ENCODE data around the gene NDEL1. TPM values are rescaled to one million over a fixed set of nuclear protein-coding genes. Genes with fewer than 3 reads are reported as not detected.

The NDEL1 gene
- total RNA-seq, 1 experiment from 2014 or later, result 39.2 TPM

DNA sequence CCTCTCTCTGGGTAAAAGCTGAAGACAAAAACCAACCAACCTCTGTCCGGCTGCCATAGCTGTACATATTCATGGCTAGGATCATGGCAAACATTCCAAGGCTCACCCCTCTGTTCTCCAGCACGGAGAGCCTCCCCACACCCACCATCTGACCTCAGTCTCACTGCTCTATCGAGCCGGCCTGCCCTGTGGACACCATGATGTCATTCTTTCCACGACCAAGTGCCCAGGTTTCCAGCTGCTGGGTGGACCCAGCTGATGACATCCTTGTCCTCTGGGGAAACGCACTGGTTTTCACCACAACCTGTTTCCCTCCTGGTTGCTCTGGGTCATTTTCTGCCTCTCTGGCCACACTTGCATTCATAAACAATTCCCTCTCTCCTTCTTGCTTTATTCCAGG is 67.7 kb downstream of the NDEL1 start:
- H3K4me3 ChIP-seq (replicated peaks in 1 of 2; ENCODE audit: low read depth in 1 of 2, low read length in 2 of 2), result no peak overlapping the region
- POLR2A ChIA-PET, result no interaction called here
- no peaks in the 10 kb centered on the region for H3K9me2 ChIP-seq (ENCODE audit: insufficient read depth)
- no peaks in the 10 kb centered on the region for H3K79me2 ChIP-seq (ENCODE audit: insufficient read depth, low read length)
- H3K36me3 ChIP-seq (ENCODE audit: control insufficient read depth in 1 of 2, insufficient read depth in 2 of 2, low read length in 2 of 2), result peaks cover 10 to 19% of the 10 kb centered on the region in 2 experiments; a peak in 3 of 4 replicates
- H3K9me3 ChIP-seq (ENCODE audit: control insufficient read depth in 1 of 2, insufficient read depth in 1 of 2, low read depth in 1 of 2, low read length in 2 of 2), result no peaks in the 10 kb centered on the region
- BruUV-seq (replicated peaks), result no TSS peak
- no peak overlapping the region for H3K9ac ChIP-seq (ENCODE audit: low read length)
- intact Hi-C loops (cut with micrococcal nuclease), result no loop called here
- no peaks in the 10 kb centered on the region for H3K27me3 ChIP-seq (ENCODE audit: insufficient read depth, low read length)
- no peaks in the 10 kb centered on the region for H4K20me1 ChIP-seq (ENCODE audit: insufficient read depth)
- no peaks in the 10 kb centered on the region for H3K4me1 ChIP-seq (ENCODE audit: control insufficient read depth in 1 of 2, insufficient read depth in 2 of 2, low read length in 2 of 2)
- no peak for DNase-seq (ENCODE audit: low read depth, low spot score)
- RAD21 ChIA-PET (ENCODE audit: low non-redundant PET in 1 of 2, low total read pairs in 2 of 2, uncharacterized antibody in 2 of 2, unreplicated experiment in 2 of 2), result no interaction called here
- CTCF ChIA-PET, result no interaction called here
- no peak overlapping the region for H3K27ac ChIP-seq (ENCODE audit: low read depth, low read length)
- ATAC-seq, result no peak
- TF ChIP-seq POLR2A (IDR thresholded peaks at IDR 0.05; ENCODE audit: borderline replicate concordance, extremely low read depth, insufficient read depth, insufficient read length), result no peak
- TF ChIP-seq ZBTB33 (IDR thresholded peaks at IDR 0.05; ENCODE audit: extremely low read depth, insufficient replicate concordance, low read length), result no peak
- no peak for TF ChIP-seq YY1 (IDR thresholded peaks at IDR 0.05; ENCODE audit: extremely low read depth, insufficient replicate concordance, low read depth, low read length)
- no peak for TF ChIP-seq RAD21 (IDR thresholded peaks at IDR 0.05; ENCODE audit: low read depth)
- no peak for TF ChIP-seq FOSL1 (IDR thresholded peaks at IDR 0.05; ENCODE audit: low read depth)
- TF ChIP-seq TCF7L2 (IDR thresholded peaks at IDR 0.05; ENCODE audit: borderline replicate concordance, extremely low read depth, insufficient read depth, insufficient read length), result no peak
- no peak for TF ChIP-seq ZNF274 (IDR thresholded peaks at IDR 0.05; ENCODE audit: low read depth, low read length)
- TF ChIP-seq SRF (IDR thresholded peaks at IDR 0.05; ENCODE audit: low read depth), result no peak
- no peak for TF ChIP-seq ZFX (IDR thresholded peaks at IDR 0.05)
- TF ChIP-seq EZH2phosphoT487 (IDR thresholded peaks at IDR 0.05; ENCODE audit: borderline replicate concordance), result no peak
- no peak for TF ChIP-seq CEBPB (IDR thresholded peaks at IDR 0.05; ENCODE audit: low read depth)
- TF ChIP-seq, protein P1, sequence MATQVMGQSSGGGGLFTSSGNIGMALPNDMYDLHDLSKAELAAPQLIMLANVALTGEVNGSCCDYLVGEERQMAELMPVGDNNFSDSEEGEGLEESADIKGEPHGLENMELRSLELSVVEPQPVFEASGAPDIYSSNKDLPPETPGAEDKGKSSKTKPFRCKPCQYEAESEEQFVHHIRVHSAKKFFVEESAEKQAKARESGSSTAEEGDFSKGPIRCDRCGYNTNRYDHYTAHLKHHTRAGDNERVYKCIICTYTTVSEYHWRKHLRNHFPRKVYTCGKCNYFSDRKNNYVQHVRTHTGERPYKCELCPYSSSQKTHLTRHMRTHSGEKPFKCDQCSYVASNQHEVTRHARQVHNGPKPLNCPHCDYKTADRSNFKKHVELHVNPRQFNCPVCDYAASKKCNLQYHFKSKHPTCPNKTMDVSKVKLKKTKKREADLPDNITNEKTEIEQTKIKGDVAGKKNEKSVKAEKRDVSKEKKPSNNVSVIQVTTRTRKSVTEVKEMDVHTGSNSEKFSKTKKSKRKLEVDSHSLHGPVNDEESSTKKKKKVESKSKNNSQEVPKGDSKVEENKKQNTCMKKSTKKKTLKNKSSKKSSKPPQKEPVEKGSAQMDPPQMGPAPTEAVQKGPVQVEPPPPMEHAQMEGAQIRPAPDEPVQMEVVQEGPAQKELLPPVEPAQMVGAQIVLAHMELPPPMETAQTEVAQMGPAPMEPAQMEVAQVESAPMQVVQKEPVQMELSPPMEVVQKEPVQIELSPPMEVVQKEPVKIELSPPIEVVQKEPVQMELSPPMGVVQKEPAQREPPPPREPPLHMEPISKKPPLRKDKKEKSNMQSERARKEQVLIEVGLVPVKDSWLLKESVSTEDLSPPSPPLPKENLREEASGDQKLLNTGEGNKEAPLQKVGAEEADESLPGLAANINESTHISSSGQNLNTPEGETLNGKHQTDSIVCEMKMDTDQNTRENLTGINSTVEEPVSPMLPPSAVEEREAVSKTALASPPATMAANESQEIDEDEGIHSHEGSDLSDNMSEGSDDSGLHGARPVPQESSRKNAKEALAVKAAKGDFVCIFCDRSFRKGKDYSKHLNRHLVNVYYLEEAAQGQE (IDR thresholded peaks at IDR 0.05; ENCODE audit: low read depth), result no peak
- TF ChIP-seq JUND (IDR thresholded peaks at IDR 0.05), result no peak
- no peak for TF ChIP-seq SP1 (IDR thresholded peaks at IDR 0.05; ENCODE audit: low read depth)
- TF ChIP-seq, protein P2, sequence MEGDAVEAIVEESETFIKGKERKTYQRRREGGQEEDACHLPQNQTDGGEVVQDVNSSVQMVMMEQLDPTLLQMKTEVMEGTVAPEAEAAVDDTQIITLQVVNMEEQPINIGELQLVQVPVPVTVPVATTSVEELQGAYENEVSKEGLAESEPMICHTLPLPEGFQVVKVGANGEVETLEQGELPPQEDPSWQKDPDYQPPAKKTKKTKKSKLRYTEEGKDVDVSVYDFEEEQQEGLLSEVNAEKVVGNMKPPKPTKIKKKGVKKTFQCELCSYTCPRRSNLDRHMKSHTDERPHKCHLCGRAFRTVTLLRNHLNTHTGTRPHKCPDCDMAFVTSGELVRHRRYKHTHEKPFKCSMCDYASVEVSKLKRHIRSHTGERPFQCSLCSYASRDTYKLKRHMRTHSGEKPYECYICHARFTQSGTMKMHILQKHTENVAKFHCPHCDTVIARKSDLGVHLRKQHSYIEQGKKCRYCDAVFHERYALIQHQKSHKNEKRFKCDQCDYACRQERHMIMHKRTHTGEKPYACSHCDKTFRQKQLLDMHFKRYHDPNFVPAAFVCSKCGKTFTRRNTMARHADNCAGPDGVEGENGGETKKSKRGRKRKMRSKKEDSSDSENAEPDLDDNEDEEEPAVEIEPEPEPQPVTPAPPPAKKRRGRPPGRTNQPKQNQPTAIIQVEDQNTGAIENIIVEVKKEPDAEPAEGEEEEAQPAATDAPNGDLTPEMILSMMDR (IDR thresholded peaks at IDR 0.05 in 2 of 3, conservative IDR thresholded peaks at IDR 0.05 in 1 of 3; ENCODE audit: borderline replicate concordance in 1 of 3, insufficient read depth in 1 of 3, low read depth in 2 of 3, low read length in 2 of 3), result no peak
- no peak for TF ChIP-seq EGR1 (IDR thresholded peaks at IDR 0.05; ENCODE audit: low read depth)
- no peak for TF ChIP-seq ELF1 (IDR thresholded peaks at IDR 0.05; ENCODE audit: borderline replicate concordance, low read depth)
- no peak overlapping the region for H3K4me2 ChIP-seq (ENCODE audit: low read length)
- no peak overlapping the region for H2AFZ ChIP-seq (ENCODE audit: low read depth, low read length, poor library complexity, severe bottlenecking)

Data from HCT116 (cell line).